GM19328 (cell line): ENCODE measurements around the gene NEDD4.
"Not testable (repeated sequence)": the region's sequence is repeated elsewhere in the genome, so short reads cannot be mapped to it uniquely, and the experiment has no call there.

Experiments
- ATAC-seq: cut with Tn5 transposase; IDR thresholded peaks from one replicate; pipeline ENCODE4 v1.9.1; 2021; ENCODE audit warnings: mild to moderate bottlenecking, moderate library complexity; ENCODE audit not compliant: unreplicated experiment

The NEDD4 gene

GRCh38 chr15:55959744-55960447, 33.5 kb downstream of the NEDD4 start:
- no peak for ATAC-seq

- no peak for ATAC-seq
Observed at GRCh38 chr15:55958349-55958748, 35.1 kb downstream of the NEDD4 start.

- ATAC-seq = no peak
Observed at GRCh38 chr15:55954862-55955605, 38.4 kb downstream of the NEDD4 start.

GRCh38 chr15:55952501-55953274, 40.7 kb downstream of the NEDD4 start:
- ATAC-seq = not testable (repeated sequence)

- ATAC-seq = not testable (repeated sequence)
Observed at GRCh38 chr15:55944606-55945005, 48.8 kb downstream of the NEDD4 start.

- no peak for ATAC-seq
Observed at GRCh38 chr15:55942332-55942731, 51.1 kb downstream of the NEDD4 start.

GRCh38 chr15:55937040-55937439, 56.4 kb downstream of the NEDD4 start:
- ATAC-seq = no peak

GRCh38 chr15:55928955-55929354, 64.5 kb downstream of the NEDD4 start:
- ATAC-seq = no peak

GRCh38 chr15:55921744-55922143, 71.7 kb downstream of the NEDD4 start:
- no peak for ATAC-seq

- ATAC-seq = no peak
Observed at GRCh38 chr15:55917881-55918296, 75.5 kb downstream of the NEDD4 start.

- ATAC-seq = no peak
Observed at GRCh38 chr15:55916666-55917409, 76.6 kb downstream of the NEDD4 start.

GRCh38 chr15:55915876-55916567, 77.4 kb downstream of the NEDD4 start:
- no peak for ATAC-seq

- no peak for ATAC-seq
Observed at GRCh38 chr15:55915221-55915620, 78.2 kb downstream of the NEDD4 start.

- no peak for ATAC-seq
Observed at GRCh38 chr15:55914446-55914845, 79.0 kb downstream of the NEDD4 start.

GRCh38 chr15:55912982-55913381, 80.4 kb downstream of the NEDD4 start:
- no peak for ATAC-seq

GRCh38 chr15:55909036-55909811, 84.2 kb downstream of the NEDD4 start:
- no peak for ATAC-seq

- no peak for ATAC-seq
Observed at GRCh38 chr15:55907797-55908196, 85.6 kb downstream of the NEDD4 start.

GRCh38 chr15:55902981-55903380, 90.4 kb downstream of the NEDD4 start:
- ATAC-seq = no peak

GRCh38 chr15:55900019-55900418, 93.4 kb downstream of the NEDD4 start:
- ATAC-seq = no peak

GRCh38 chr15:55899537-55899936, 93.9 kb downstream of the NEDD4 start:
- no peak for ATAC-seq
